Hair follicular keratinocyte (primary cell): ENCODE results near the gene GOLGA3. TPM values are rescaled to one million over a fixed set of nuclear protein-coding genes. Genes with fewer than 3 reads are reported as not detected.

Experiments used
- total RNA-seq: library from RNA; depleted of rRNA; stranded (reverse); fragments of >200 nt; gene quantifications from 2 replicates; pipeline ENCODE4 v1.2.3, GENCODE V29; 2015

The GOLGA3 gene, protein sequence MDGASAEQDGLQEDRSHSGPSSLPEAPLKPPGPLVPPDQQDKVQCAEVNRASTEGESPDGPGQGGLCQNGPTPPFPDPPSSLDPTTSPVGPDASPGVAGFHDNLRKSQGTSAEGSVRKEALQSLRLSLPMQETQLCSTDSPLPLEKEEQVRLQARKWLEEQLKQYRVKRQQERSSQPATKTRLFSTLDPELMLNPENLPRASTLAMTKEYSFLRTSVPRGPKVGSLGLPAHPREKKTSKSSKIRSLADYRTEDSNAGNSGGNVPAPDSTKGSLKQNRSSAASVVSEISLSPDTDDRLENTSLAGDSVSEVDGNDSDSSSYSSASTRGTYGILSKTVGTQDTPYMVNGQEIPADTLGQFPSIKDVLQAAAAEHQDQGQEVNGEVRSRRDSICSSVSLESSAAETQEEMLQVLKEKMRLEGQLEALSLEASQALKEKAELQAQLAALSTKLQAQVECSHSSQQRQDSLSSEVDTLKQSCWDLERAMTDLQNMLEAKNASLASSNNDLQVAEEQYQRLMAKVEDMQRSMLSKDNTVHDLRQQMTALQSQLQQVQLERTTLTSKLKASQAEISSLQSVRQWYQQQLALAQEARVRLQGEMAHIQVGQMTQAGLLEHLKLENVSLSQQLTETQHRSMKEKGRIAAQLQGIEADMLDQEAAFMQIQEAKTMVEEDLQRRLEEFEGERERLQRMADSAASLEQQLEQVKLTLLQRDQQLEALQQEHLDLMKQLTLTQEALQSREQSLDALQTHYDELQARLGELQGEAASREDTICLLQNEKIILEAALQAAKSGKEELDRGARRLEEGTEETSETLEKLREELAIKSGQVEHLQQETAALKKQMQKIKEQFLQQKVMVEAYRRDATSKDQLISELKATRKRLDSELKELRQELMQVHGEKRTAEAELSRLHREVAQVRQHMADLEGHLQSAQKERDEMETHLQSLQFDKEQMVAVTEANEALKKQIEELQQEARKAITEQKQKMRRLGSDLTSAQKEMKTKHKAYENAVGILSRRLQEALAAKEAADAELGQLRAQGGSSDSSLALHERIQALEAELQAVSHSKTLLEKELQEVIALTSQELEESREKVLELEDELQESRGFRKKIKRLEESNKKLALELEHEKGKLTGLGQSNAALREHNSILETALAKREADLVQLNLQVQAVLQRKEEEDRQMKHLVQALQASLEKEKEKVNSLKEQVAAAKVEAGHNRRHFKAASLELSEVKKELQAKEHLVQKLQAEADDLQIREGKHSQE (N-terminal part only)
- total RNA-seq, result 39.9 and 56.2 TPM in 2 replicates

GRCh38 chr12:132828706-132829534, at the start of gene GOLGA3:
TSS of gene GOLGA3 (minus strand) at chr12:132828869. CDS start at chr12:132822128, 6,741 bp downstream.

DNA sequence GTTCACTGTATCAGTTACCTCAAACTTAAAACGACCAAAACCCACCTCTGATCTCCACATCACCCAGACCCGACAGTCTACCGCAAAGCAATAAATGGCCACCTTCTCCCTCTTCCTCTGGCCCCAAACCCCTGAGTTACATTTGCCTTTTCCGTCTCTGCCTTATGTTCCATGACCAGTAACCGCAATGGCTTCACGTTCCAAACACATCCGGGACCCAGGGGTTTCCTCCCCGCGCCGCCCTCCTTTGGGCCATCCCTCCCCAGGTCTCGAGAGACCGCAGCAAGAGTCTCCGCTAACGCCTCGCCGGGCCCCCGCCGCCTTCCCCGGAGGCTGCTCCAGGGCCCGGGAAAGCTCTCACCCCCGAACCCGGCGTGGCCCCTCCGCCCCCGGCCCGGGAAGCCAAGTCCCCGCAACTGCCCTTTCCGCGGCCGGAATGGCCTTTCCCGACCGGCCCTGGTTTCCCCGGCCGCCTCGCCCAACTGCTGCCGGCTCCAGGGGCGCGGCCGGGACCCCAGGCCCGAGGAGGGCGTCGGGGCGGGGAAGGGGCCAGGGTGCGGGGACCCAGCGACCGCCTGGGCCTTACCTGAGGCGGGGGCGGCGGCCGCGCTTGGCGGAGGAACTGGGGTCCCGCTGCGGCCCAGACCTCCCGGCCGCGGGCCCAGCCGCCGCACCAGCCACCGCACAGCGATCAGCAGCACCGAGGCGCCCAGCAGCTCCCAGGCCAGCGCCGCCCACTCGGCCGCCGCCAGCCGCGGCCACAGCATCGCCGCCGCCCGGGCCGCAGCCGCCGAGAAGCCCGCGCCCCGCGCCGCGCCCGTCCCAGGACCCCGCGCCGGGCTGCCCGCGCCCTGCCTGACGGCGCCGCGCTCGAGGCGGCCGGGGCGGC, 67.4 kb downstream of the GOLGA3 start, which contains the start of gene ANKLE2:
ANKLE2 (minus strand) TSS at position 801 of the 889 bp plus-strand sequence; CDS start at position 767, 34 bp downstream.

Other genes starting within 250 kb of the GOLGA3 start
- not detected in 2 replicates for gene LRCOL1, start 218.3 kb downstream of the GOLGA3 start, total RNA-seq
- not detected in 2 replicates for gene P2RX2, start 210.1 kb downstream of the GOLGA3 start, total RNA-seq
- gene POLE, start 141.5 kb downstream of the GOLGA3 start, total RNA-seq, result 19.7 and 20.1 TPM in 2 replicates
- 40.2 and 44.5 TPM in 2 replicates for gene PXMP2, start 141.3 kb downstream of the GOLGA3 start, total RNA-seq
- 46.9 and 88.0 TPM in 2 replicates for gene PGAM5, start 118.0 kb downstream of the GOLGA3 start, total RNA-seq
- 60.3 and 72.7 TPM in 2 replicates for gene ANKLE2, start 67.0 kb downstream of the GOLGA3 start, total RNA-seq
- gene CHFR, start 58.7 kb upstream of the GOLGA3 start, total RNA-seq, result 24.0 and 26.2 TPM in 2 replicates
- gene ZNF605, start 127.4 kb upstream of the GOLGA3 start, total RNA-seq, result 2.8 and 3.7 TPM in 2 replicates
- gene ZNF26, start 157.5 kb upstream of the GOLGA3 start, total RNA-seq, result 1.8 and 3.9 TPM in 2 replicates
- 7.0 and 17.6 TPM in 2 replicates for gene ZNF84, start 208.6 kb upstream of the GOLGA3 start, total RNA-seq